ENCODE results near the gene TMEM63A. TPM values are rescaled to one million over a fixed set of nuclear protein-coding genes. Genes with fewer than 3 reads are reported as not detected.

TMEM63A gene
- polyA plus RNA-seq, 1 of the 3 experiments (the other 2 are of a cell fraction) = 13.5 TPM

GRCh38 chr1:225917101-225917500 is 34.9 kb upstream of the TMEM63A start:
- H3K4me3 ChIP-seq (ENCODE audit: low read depth in 2 of 2, low read length in 1 of 2) = no peak overlapping the region
- no peaks in the 10 kb centered on the region for H3K9me2 ChIP-seq
- peak; percentile 5 for DNase-seq
- peak overlapping the region in 1 of 2 experiments; percentile 29; a peak in 1 of 4 replicates for H3K27ac ChIP-seq (ENCODE audit: low read depth in 2 of 2, low read length in 1 of 2)
- peaks cover 13 to 28% of the 10 kb centered on the region in 2 experiments for H3K36me3 ChIP-seq (replicated peaks in 1 of 2; ENCODE audit: control insufficient read depth in 1 of 2, insufficient read depth in 2 of 2, low read length in 1 of 2)
- H4K20me1 ChIP-seq (ENCODE audit: insufficient read depth) = no peaks in the 10 kb centered on the region; the same call in 1 of the 2 replicates
- H3K4me1 ChIP-seq (ENCODE audit: control insufficient read depth in 1 of 2, insufficient read depth in 2 of 2, low read depth in 1 of 2, low read length in 1 of 2) = peaks cover 20 to 56% of the 10 kb centered on the region in 2 experiments
- peaks cover under 1% of the 10 kb centered on the region; the same call in 1 of the 2 replicates for H3K79me2 ChIP-seq (ENCODE audit: insufficient read depth)
- no peaks in the 10 kb centered on the region for H3K9me3 ChIP-seq
- ChIA-PET CTCF (interaction anchor here (1.4 to 4.2 kb wide), 3 partner anchors 140 to 442 kb away, joined by 3 to 14 read pairs (median 7); partner anchors contain the start of gene SRP9), POLR2A (no interaction called here)
- no peak for TF ChIP-seq MXI1 (IDR thresholded peaks at IDR 0.05; ENCODE audit: low read depth, low read length)
- TF ChIP-seq GATA2 (CRISPR knock-in tag; IDR thresholded peaks at IDR 0.05) = peak; percentile 19; the same call in 1 of the 2 replicates
- H3K27me3 ChIP-seq (ENCODE audit: insufficient read depth) = no peaks in the 10 kb centered on the region
- H3F3A ChIP-seq (replicated peaks; ENCODE audit: insufficient read depth) = no peaks in the 10 kb centered on the region
- 82% methylated on average over 3 of the region's 3 CpGs for WGBS (ENCODE audit: low lambda C conversion rate)
- no peak overlapping the region for H3K4me2 ChIP-seq
- H3K9ac ChIP-seq = no peak overlapping the region
- no peak overlapping the region for H2AFZ ChIP-seq (ENCODE audit: low read depth)

- Histone ChIP-seq H3K79me2 (ENCODE audit: insufficient read depth) (no peaks in the 10 kb centered on the region), H3K9ac (no peak overlapping the region), H3K4me1 (ENCODE audit: control insufficient read depth in 1 of 2, insufficient read depth in 2 of 2, low read depth in 1 of 2, low read length in 1 of 2) (peaks cover 14 to 41% of the 10 kb centered on the region in 2 experiments), H4K20me1 (ENCODE audit: insufficient read depth) (no peaks in the 10 kb centered on the region; the same call in 1 of the 2 replicates), H3K27me3 (ENCODE audit: insufficient read depth) (no peaks in the 10 kb centered on the region), H3K4me2 (no peak overlapping the region), H2AFZ (ENCODE audit: low read depth) (no peak overlapping the region), H3K9me2 (no peaks in the 10 kb centered on the region), H3K9me3 (no peaks in the 10 kb centered on the region), H3F3A (replicated peaks; ENCODE audit: insufficient read depth) (no peaks in the 10 kb centered on the region), H3K27ac (ENCODE audit: low read depth in 2 of 2, low read length in 1 of 2) (peak overlapping the region; percentile 7 to 77; a peak in 3 of 4 replicates), H3K4me3 (ENCODE audit: low read depth in 2 of 2, low read length in 1 of 2) (no peak overlapping the region), H3K36me3 (replicated peaks in 1 of 2; ENCODE audit: control insufficient read depth in 1 of 2, insufficient read depth in 2 of 2, low read length in 1 of 2) (peaks cover 13% of the 10 kb centered on the region in 2 experiments)
- ChIA-PET POLR2A (interaction anchor here (1.0 to 2.0 kb wide), 3 partner anchors 8 to 36 kb away, joined by 3 to 10 read pairs (median 4); partner anchors contain the start of gene PYCR2), CTCF (interaction anchor here (1.0 to 4.2 kb wide), 3 partner anchors 138 to 441 kb away, joined by 3 to 14 read pairs (median 7); partner anchors contain the start of genes H3-3A and SRP9)
- 43% methylated on average over 5 of the region's 7 CpGs for WGBS (ENCODE audit: low lambda C conversion rate)
- TF ChIP-seq MXI1 (IDR thresholded peaks at IDR 0.05; ENCODE audit: low read depth, low read length) (peak; percentile 64; the same call in 1 of the 2 replicates), NRF1 (IDR thresholded peaks at IDR 0.05; ENCODE audit: low read depth, low read length) (peak; percentile 40; the same call in 1 of the 2 replicates), EP300 (IDR thresholded peaks at IDR 0.05; ENCODE audit: borderline replicate concordance in 1 of 2, low read depth in 1 of 2, low read length in 1 of 2) (peak in 1 of 2 experiments; percentile 42; a peak in 2 of 4 replicates), USF2 (IDR thresholded peaks at IDR 0.05; ENCODE audit: borderline replicate concordance, low read depth, low read length) (no peak), TEAD4 (IDR thresholded peaks at IDR 0.05; ENCODE audit: borderline replicate concordance, insufficient read depth) (no peak), RAD21 (IDR thresholded peaks at IDR 0.05; ENCODE audit: low read length) (peak; percentile 31; the same call in 1 of the 2 replicates)
- DNase-seq = peak; percentile 89
Measured at GRCh38 chr1:225915538-225915991, 33.4 kb upstream of the TMEM63A start.

GRCh38 chr1:225914947-225915346 is 32.8 kb upstream of the TMEM63A start:
- 85% methylated on average over 6 of the region's 6 CpGs for WGBS (ENCODE audit: low lambda C conversion rate)
- Histone ChIP-seq H3K9me2 (no peaks in the 10 kb centered on the region), H3K36me3 (replicated peaks in 1 of 2; ENCODE audit: control insufficient read depth in 1 of 2, insufficient read depth in 2 of 2, low read length in 1 of 2) (peaks cover 11 to 13% of the 10 kb centered on the region in 2 experiments), H3K4me3 (ENCODE audit: low read depth in 2 of 2, low read length in 1 of 2) (no peak overlapping the region), H3K27ac (ENCODE audit: low read depth in 2 of 2, low read length in 1 of 2) (peak overlapping the region in 1 of 2 experiments; percentile 77; a peak in 2 of 4 replicates), H3K4me1 (ENCODE audit: control insufficient read depth in 1 of 2, insufficient read depth in 2 of 2, low read depth in 1 of 2, low read length in 1 of 2) (peaks cover 8 to 39% of the 10 kb centered on the region in 2 experiments), H3K79me2 (ENCODE audit: insufficient read depth) (no peaks in the 10 kb centered on the region), H2AFZ (ENCODE audit: low read depth) (no peak overlapping the region), H3K9ac (no peak overlapping the region), H3K27me3 (ENCODE audit: insufficient read depth) (no peaks in the 10 kb centered on the region), H3F3A (replicated peaks; ENCODE audit: insufficient read depth) (no peaks in the 10 kb centered on the region), H4K20me1 (ENCODE audit: insufficient read depth) (no peaks in the 10 kb centered on the region; the same call in 1 of the 2 replicates), H3K4me2 (no peak overlapping the region), H3K9me3 (no peaks in the 10 kb centered on the region)
- peak; percentile 29 for DNase-seq
- CTCF ChIA-PET = interaction anchor here (1.0 to 4.2 kb wide), 3 partner anchors 138 to 440 kb away, joined by 3 to 14 read pairs (median 7); partner anchors contain the start of genes H3-3A and SRP9
- POLR2A ChIA-PET = interaction anchor here (1.2 to 2.0 kb wide), 2 partner anchors 9 to 35 kb away, joined by 3 to 10 read pairs; partner anchors contain the start of gene PYCR2
- TF ChIP-seq TAF1 (IDR thresholded peaks at IDR 0.05; ENCODE audit: borderline replicate concordance, low read depth, low read length) (no peak), ZBTB33 (IDR thresholded peaks at IDR 0.05; ENCODE audit: borderline replicate concordance, low read depth) (no peak), GABPA (IDR thresholded peaks at IDR 0.05; ENCODE audit: low read depth) (no peak), RFX5 (IDR thresholded peaks at IDR 0.05; ENCODE audit: low read length) (no peak), JUND (IDR thresholded peaks at IDR 0.05) (no peak)

Measured in SK-N-SH (cell line).